ENCODE data around the gene NEIL3. TPM values are rescaled to one million over a fixed set of nuclear protein-coding genes. Genes with fewer than 3 reads are reported as not detected.

The NEIL3 gene
- total RNA-seq, 1 donor from 2014 or later: 1.4 TPM

DNA sequence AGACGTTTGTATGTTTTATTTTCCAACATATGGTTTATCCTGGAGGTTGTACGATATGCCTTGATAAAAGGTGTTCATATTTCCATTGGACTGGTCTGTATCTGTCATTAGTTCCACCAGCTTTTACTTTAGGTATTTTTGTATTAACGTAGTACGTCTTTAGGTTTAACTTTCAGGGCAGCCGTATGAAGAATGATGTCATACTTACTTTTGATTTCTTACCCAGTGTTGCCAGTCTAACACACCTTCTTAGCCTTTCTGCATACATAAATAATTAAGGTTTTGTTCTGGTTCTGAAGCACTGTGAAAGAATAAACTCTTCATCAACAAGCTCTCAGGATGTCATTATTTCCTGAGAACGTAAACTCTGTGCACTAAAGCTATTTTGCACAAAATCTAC is 18.9 kb upstream of the NEIL3 start:
- Mint-ChIP-seq H3K9me3 (ENCODE audit: unreplicated experiment) (no peaks in the 10 kb centered on the region), H3K4me3 (ENCODE audit: unreplicated experiment) (no peak overlapping the region), H3K4me1 (ENCODE audit: low read depth, unreplicated experiment) (no peaks in the 10 kb centered on the region), H3K36me3 (ENCODE audit: unreplicated experiment) (no peaks in the 10 kb centered on the region), H3K27me3 (ENCODE audit: unreplicated experiment) (no peaks in the 10 kb centered on the region), H3K27ac (ENCODE audit: unreplicated experiment) (no peak overlapping the region)
- DNase-seq: no peak
- TF ChIP-seq, protein P1, sequence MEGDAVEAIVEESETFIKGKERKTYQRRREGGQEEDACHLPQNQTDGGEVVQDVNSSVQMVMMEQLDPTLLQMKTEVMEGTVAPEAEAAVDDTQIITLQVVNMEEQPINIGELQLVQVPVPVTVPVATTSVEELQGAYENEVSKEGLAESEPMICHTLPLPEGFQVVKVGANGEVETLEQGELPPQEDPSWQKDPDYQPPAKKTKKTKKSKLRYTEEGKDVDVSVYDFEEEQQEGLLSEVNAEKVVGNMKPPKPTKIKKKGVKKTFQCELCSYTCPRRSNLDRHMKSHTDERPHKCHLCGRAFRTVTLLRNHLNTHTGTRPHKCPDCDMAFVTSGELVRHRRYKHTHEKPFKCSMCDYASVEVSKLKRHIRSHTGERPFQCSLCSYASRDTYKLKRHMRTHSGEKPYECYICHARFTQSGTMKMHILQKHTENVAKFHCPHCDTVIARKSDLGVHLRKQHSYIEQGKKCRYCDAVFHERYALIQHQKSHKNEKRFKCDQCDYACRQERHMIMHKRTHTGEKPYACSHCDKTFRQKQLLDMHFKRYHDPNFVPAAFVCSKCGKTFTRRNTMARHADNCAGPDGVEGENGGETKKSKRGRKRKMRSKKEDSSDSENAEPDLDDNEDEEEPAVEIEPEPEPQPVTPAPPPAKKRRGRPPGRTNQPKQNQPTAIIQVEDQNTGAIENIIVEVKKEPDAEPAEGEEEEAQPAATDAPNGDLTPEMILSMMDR (IDR thresholded peaks at IDR 0.05; ENCODE audit: partially characterized antibody, unreplicated experiment): no peak

DNA sequence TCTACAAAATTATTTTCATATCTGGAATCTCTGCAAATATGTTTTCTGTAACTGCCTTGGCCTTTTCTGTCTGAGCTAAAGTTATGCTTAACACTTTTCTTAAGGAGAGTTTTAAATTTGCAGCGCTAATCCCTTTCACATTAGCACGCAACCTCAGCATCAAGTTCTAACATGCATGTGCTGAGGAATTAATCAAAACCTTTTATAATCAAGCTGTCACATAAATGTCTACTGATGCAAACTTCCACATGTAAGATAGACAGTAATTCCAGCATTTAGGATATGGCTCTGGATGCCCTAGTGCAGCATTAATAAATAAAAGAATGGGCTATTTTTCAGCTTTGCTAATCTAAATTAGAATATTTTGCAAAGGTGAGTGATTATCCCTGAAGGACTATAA is 17.5 kb upstream of the NEIL3 start:
- Mint-ChIP-seq H3K4me1 (ENCODE audit: low read depth, unreplicated experiment) (no peaks in the 10 kb centered on the region), H3K27me3 (ENCODE audit: unreplicated experiment) (no peaks in the 10 kb centered on the region), H3K27ac (ENCODE audit: unreplicated experiment) (no peak overlapping the region), H3K9me3 (ENCODE audit: unreplicated experiment) (no peaks in the 10 kb centered on the region), H3K36me3 (ENCODE audit: unreplicated experiment) (no peaks in the 10 kb centered on the region), H3K4me3 (ENCODE audit: unreplicated experiment) (no peak overlapping the region)
- TF ChIP-seq, protein P1 (IDR thresholded peaks at IDR 0.05; ENCODE audit: partially characterized antibody, unreplicated experiment): no peak
- DNase-seq: no peak

DNA sequence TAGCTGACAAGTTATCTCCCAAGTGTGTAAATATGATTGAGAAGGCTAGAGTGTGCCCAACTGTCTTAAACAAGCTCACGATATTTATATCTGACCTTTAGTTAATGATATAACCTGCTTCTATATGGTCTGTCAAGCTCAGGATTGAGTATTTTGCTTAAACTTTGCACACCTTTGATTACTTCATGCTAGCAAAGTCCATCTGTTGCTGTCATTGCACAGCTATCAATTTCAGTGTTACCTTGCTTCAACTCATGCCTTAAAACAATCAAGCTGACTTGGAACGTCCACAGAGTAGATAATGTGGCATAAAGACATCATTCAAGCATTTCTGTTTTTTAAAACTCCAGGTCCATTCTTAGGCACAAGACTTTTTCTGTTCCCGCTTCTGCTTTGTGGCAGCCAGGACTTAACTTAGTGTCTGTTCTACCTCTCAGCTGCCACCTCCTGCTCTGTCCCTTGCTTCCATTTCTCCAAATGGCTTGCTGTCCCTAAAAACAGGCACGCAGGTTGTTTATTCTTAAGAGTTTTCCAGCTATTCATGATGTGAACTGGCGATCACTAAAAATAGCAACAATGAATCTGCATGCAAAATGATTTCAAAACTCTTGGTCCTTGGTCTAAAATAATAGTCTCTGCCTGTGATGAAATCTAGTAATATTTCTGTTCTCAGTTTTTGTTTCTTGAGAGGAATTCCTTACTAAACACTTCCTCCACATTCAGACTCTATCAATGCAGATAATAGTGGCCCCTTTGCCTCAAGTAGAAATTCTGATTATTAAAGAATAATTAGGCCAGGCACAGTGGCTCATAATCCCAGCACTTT is 16.3 kb upstream of the NEIL3 start:
- DNase-seq: no peak
- H3K36me3 Mint-ChIP-seq (ENCODE audit: unreplicated experiment): peaks cover 8% of the 10 kb centered on the region
- H3K9me3 Mint-ChIP-seq (ENCODE audit: unreplicated experiment): no peaks in the 10 kb centered on the region
- TF ChIP-seq, protein P1 (IDR thresholded peaks at IDR 0.05; ENCODE audit: partially characterized antibody, unreplicated experiment): no peak
- no peak overlapping the region for H3K4me3 Mint-ChIP-seq (ENCODE audit: unreplicated experiment)
- H3K27me3 Mint-ChIP-seq (ENCODE audit: unreplicated experiment): no peaks in the 10 kb centered on the region
- no peaks in the 10 kb centered on the region for H3K4me1 Mint-ChIP-seq (ENCODE audit: low read depth, unreplicated experiment)
- H3K27ac Mint-ChIP-seq (ENCODE audit: unreplicated experiment): no peak overlapping the region

DNA sequence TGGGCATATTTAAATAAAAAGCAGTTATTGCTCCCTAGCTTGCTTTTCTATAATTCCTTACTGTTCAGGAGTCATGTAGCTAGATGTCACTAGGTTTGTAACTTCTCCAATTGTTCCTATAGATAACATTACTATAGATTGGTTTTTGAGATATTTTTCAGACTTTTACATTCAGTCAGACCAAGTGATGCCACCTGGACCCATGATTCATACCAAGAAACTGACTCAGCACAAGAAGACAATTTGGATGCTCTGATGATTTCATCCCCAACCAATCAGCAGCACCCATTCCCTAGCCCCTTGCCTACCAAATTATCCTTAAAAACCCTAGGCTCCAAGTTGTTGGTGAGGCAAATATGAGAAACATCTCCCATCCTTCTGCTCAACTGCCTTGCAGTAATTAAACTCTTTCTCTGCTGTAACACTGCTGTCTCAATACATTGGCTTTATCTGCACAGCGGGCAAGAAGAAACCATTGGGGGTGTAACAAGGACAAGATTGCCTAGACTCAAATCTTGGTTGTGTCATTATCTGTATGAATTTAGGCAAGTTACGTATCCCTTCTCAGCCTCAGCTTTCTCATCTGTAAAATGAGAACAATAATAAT is 11.8 kb upstream of the NEIL3 start:
- Mint-ChIP-seq H3K27ac (ENCODE audit: unreplicated experiment) (no peak overlapping the region), H3K27me3 (ENCODE audit: unreplicated experiment) (no peaks in the 10 kb centered on the region), H3K36me3 (ENCODE audit: unreplicated experiment) (peaks cover 8% of the 10 kb centered on the region), H3K4me1 (ENCODE audit: low read depth, unreplicated experiment) (no peaks in the 10 kb centered on the region), H3K4me3 (ENCODE audit: unreplicated experiment) (no peak overlapping the region), H3K9me3 (ENCODE audit: unreplicated experiment) (no peaks in the 10 kb centered on the region)
- no peak for DNase-seq
- TF ChIP-seq, protein P1 (IDR thresholded peaks at IDR 0.05; ENCODE audit: partially characterized antibody, unreplicated experiment): no peak

DNA sequence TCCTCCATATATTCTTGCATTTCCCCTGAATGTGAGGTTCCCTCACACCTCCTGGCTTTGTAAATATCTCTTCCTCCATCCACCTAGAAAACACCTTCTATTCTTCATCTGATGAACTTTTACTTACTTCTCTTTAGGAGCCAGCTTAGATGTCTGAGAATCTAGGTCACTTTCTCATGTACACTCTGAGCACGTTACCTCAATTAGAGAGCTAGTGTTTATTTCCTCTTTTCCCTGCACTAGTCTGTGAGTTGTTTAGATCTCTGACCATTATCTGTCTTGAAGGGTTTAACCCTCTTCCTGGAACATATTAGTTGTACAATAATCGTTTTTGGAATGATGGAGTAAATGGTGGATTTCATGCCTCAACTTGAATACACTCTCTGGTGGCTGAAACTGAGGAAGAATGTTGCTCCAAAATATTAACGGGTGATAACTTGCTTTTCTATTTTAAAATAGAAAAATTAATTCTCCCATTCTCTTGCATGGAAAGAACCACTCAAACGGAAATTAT is 8.5 kb upstream of the NEIL3 start:
- TF ChIP-seq, protein P1 (IDR thresholded peaks at IDR 0.05; ENCODE audit: partially characterized antibody, unreplicated experiment): no peak
- Mint-ChIP-seq H3K9me3 (ENCODE audit: unreplicated experiment) (no peaks in the 10 kb centered on the region), H3K4me1 (ENCODE audit: low read depth, unreplicated experiment) (no peaks in the 10 kb centered on the region), H3K27ac (ENCODE audit: unreplicated experiment) (no peak overlapping the region), H3K36me3 (ENCODE audit: unreplicated experiment) (peaks cover 8% of the 10 kb centered on the region), H3K27me3 (ENCODE audit: unreplicated experiment) (no peaks in the 10 kb centered on the region), H3K4me3 (ENCODE audit: unreplicated experiment) (no peak overlapping the region)
- DNase-seq: no peak
